Transverse colon (tissue), 4 donors: ENCODE results near the gene SMG9. TPM values are rescaled to one million over a fixed set of nuclear protein-coding genes. Genes with fewer than 3 reads are reported as not detected.

Experiments
- DNase-seq: peaks from one replicate; pipeline ENCODE4 v3.0.0-alpha.2; 2019
- H3K27ac ChIP-seq, 4 donors: fragments of 200-600 bp; sonication (generic); 2 replicates each; pipeline ENCODE4 v1.5.1; 2016 to 2018; ENCODE audit warnings: inconsistent platforms in 4 of 4
- H3K27me3 ChIP-seq: fragments of 200-600 bp; sonication (generic); 2 replicates; pipeline ENCODE4 v1.5.1; 2017; ENCODE audit warnings: inconsistent platforms
- H3K36me3 ChIP-seq, 4 donors: fragments of 200-600 bp; sonication (generic); 2 replicates each; pipeline ENCODE4 v1.5.1; 2017 to 2019; ENCODE audit warnings: inconsistent platforms in 4 of 4
- H3K4me1 ChIP-seq, 4 donors: fragments of 200-600 bp; sonication (generic); 2 replicates each; pipeline ENCODE4 v1.5.1; 2017 to 2020; ENCODE audit warnings: inconsistent platforms in 4 of 4
- H3K4me3 ChIP-seq, 4 donors: fragments of 200-600 bp; sonication (generic); 1 replicate in 1 of 4; 2 replicates in 3 of 4; pipeline versions ENCODE4 v1.5.1 to v1.6.1; 2017 to 2019; ENCODE audit warnings: inconsistent platforms in 4 of 4
- H3K9me3 ChIP-seq, 2 donors: fragments of 200-600 bp; sonication (generic); 2 replicates each; pipeline ENCODE4 v1.5.1; 2017 to 2019; ENCODE audit warnings: inconsistent platforms in 2 of 2
- EP300 ChIP-seq: sonication (generic); formaldehyde crosslinking; IDR thresholded peaks from one replicate; pipeline ENCODE4 v1.6.1; 2017; ENCODE audit warnings: antibody characterized with exemption, low read depth
- POLR2A ChIP-seq: fragments of 450-650 bp; IDR thresholded peaks from one replicate; pipeline ENCODE4 v1.6.1; 2016; ENCODE audit warnings: antibody characterized with exemption, mild to moderate bottlenecking, moderate library complexity
- POLR2AphosphoS5 ChIP-seq, 3 donors: sonication (generic); formaldehyde crosslinking; IDR thresholded peaks; one replicate each; pipeline ENCODE4 v1.6.1; 2016; ENCODE audit warnings: antibody characterized with exemption in 3 of 3
- WGBS, 2 donors: methylation state at CpG; one replicate each; pipeline ENCODE4 v1.1.5; 2018; ENCODE audit warnings: low coverage in 1 of 2; 5-methylcytosine and 5-hydroxymethylcytosine counted together
- in situ Hi-C, 4 donors: fragments of 200-750 bp; cut with MboI; loops; one replicate each; pipeline versions ENCODE4 v1.15.0 to v1.15.1; 2017; ENCODE audit warnings: low sequenced_read_pairs in 3 of 4, low pct_ligation_motif_present in 1 of 4, low pct_unique_long_range_greater_than_20kb in 1 of 4
- intact Hi-C: fragments of 100-400 bp; cut with DNase I; formaldehyde crosslinking; loops from one replicate; pipeline ENCODE4 v1.15.1; 2023; ENCODE audit warnings: low total_unique reads
- total RNA-seq, 4 donors: library from RNA; depleted of rRNA; stranded (reverse); fragments of >200 nt; gene quantifications; one replicate each; pipeline ENCODE4 v1.1.0, GENCODE V29; 2016
- TF ChIP-seq, protein P1 (sequence below), 5 experiments: fragments of 200-600 bp in 3 of 5; fragments of 450-650 bp in 2 of 5; sonication (generic) in 3 of 5; IDR thresholded peaks; 1 replicate in 2 of 5; 2 replicates in 3 of 5; pipeline ENCODE4 v1.5.1; 2016 to 2017; ENCODE audit warnings: antibody characterized with exemption in 5 of 5, inconsistent platforms in 3 of 5, mild to moderate bottlenecking in 2 of 5, moderate library complexity in 1 of 5

SMG9 gene
- total RNA-seq, 4 donors from 2014 or later, result 4.1 to 68.7 (median 13.8) TPM

- Histone ChIP-seq H3K27me3 (no peaks in the 10 kb centered on the region), H3K4me1 (peaks cover 15 to 41% (median 28%) of the 10 kb centered on the region in 4 donors), H3K27ac (no peak overlapping the region), H3K4me3 (no peak overlapping the region), H3K36me3 (peaks cover 0 to 28% (median 11%) of the 10 kb centered on the region in 4 donors), H3K9me3 (no peaks in the 10 kb centered on the region)
- no peak for DNase-seq
- 78 to 85% methylated on average over 2 to 4 of the region's 4 CpGs for WGBS, 2 donors
- intact Hi-C loops, result no loop called here
- in situ Hi-C loops, result no loop called here
- TF ChIP-seq POLR2A, result no peak
These were observed 3.1 kb downstream of the SMG9 start for GRCh38 chr19:43751466-43752220.

GRCh38 chr19:43749898-43750297 is 4.9 kb downstream of the SMG9 start:
- 96 to 100% methylated on average over 1 of the region's 1 CpG for WGBS, 2 donors
- intact Hi-C loops, result loop anchor here (5.0 kb wide), 1 partner anchor 32 kb away; the partner anchor contains the start of gene KCNN4
- H3K4me1 ChIP-seq, result peaks cover 14 to 36% (median 20%) of the 10 kb centered on the region in 4 donors
- DNase-seq, result no peak
- no peak overlapping the region for H3K27ac ChIP-seq
- no peaks in the 10 kb centered on the region for H3K27me3 ChIP-seq
- TF ChIP-seq POLR2A (no peak), EP300 (no peak), POLR2AphosphoS5 (IDR thresholded peaks at IDR 0.05) (no peak)
- TF ChIP-seq, protein P1, sequence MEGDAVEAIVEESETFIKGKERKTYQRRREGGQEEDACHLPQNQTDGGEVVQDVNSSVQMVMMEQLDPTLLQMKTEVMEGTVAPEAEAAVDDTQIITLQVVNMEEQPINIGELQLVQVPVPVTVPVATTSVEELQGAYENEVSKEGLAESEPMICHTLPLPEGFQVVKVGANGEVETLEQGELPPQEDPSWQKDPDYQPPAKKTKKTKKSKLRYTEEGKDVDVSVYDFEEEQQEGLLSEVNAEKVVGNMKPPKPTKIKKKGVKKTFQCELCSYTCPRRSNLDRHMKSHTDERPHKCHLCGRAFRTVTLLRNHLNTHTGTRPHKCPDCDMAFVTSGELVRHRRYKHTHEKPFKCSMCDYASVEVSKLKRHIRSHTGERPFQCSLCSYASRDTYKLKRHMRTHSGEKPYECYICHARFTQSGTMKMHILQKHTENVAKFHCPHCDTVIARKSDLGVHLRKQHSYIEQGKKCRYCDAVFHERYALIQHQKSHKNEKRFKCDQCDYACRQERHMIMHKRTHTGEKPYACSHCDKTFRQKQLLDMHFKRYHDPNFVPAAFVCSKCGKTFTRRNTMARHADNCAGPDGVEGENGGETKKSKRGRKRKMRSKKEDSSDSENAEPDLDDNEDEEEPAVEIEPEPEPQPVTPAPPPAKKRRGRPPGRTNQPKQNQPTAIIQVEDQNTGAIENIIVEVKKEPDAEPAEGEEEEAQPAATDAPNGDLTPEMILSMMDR (IDR thresholded peaks at IDR 0.05), result no peak
- in situ Hi-C loops, result no loop called here
- H3K36me3 ChIP-seq, result peaks cover 0 to 33% (median 11%) of the 10 kb centered on the region in 4 donors
- no peaks in the 10 kb centered on the region for H3K9me3 ChIP-seq
- no peak overlapping the region for H3K4me3 ChIP-seq

DNA sequence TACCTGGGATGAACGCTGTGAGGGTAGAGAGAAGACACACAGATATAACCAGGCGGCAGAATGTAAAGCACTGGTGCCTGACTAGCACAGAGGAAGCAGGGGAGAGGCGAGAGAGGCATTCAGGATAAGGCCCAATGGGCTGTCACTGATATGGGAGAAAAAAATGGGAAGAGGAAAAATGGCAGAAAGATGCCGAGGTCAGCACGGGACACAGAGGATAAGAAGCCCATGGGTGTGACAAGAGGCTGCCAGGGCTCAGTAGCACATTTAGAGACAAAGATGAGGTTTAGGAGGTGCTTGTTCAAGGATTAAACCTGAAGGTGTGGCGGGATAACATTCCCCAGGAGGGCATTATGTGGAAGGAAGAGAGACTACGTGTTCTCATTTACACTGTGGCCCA is 5.6 kb downstream of the SMG9 start:
- intact Hi-C loops (loop anchor here (5.0 kb wide), 1 partner anchor 33 kb away; the partner anchor contains the start of gene KCNN4), in situ Hi-C loops (no loop called here)
- no peak for TF ChIP-seq EP300
- no peak for TF ChIP-seq POLR2AphosphoS5 (IDR thresholded peaks at IDR 0.05)
- TF ChIP-seq, protein P1 (IDR thresholded peaks at IDR 0.05), result no peak
- no peak for TF ChIP-seq POLR2A
- H3K27me3 ChIP-seq, result no peaks in the 10 kb centered on the region
- H3K4me1 ChIP-seq, result peaks cover 14 to 39% (median 20%) of the 10 kb centered on the region in 4 donors
- peaks cover 0 to 33% (median 11%) of the 10 kb centered on the region in 4 donors for H3K36me3 ChIP-seq
- H3K4me3 ChIP-seq, result no peak overlapping the region
- WGBS, 2 donors, result 88 to 93% methylated on average over 3 to 7 of the region's 7 CpGs
- H3K27ac ChIP-seq, result no peak overlapping the region
- DNase-seq, result no peak
- H3K9me3 ChIP-seq, result no peaks in the 10 kb centered on the region

DNA sequence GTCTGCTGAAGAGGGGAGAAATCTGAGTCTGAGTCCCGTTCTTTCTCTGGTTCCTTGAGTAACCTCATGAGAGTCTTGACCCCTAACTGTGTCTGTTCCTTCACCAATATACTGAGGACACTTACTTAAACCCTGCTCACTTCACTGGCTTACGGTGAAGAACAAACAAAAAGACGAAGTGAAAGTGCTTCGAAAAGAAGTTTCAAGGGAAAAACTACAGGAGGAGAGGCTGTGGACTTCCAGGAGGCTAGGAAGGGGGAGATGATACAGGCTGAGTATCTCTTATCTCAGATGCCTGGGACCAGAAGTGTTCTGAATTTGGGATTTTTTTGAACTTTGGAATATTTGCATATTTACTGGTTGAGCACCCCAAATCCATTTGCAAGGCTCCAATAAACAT is 6.1 kb downstream of the SMG9 start:
- WGBS, 2 donors, result 82 to 83% methylated on average over 2 to 4 of the region's 4 CpGs
- Histone ChIP-seq H3K4me3 (no peak overlapping the region), H3K27ac (no peak overlapping the region), H3K27me3 (no peaks in the 10 kb centered on the region), H3K9me3 (no peaks in the 10 kb centered on the region), H3K36me3 (peaks cover 0 to 33% (median 11%) of the 10 kb centered on the region in 4 donors), H3K4me1 (peaks cover 11 to 34% (median 18%) of the 10 kb centered on the region in 4 donors)
- intact Hi-C loops (loop anchor here (5.0 kb wide), 1 partner anchor 34 kb away; the partner anchor contains the start of gene KCNN4), in situ Hi-C loops (no loop called here)
- TF ChIP-seq POLR2A, result no peak
- TF ChIP-seq, protein P1 (IDR thresholded peaks at IDR 0.05), result no peak
- no peak for TF ChIP-seq EP300
- no peak for TF ChIP-seq POLR2AphosphoS5 (IDR thresholded peaks at IDR 0.05)
- no peak for DNase-seq
